HG02981 (cell line): ENCODE data around the gene OR11H12.
"Not testable (repeated sequence)": the region's sequence is repeated elsewhere in the genome, so short reads cannot be mapped to it uniquely, and the experiment has no call there.

Experiments used
- ATAC-seq: cut with Tn5 transposase; IDR thresholded peaks from one replicate; pipeline ENCODE4 v1.9.1; 2021; ENCODE audit warnings: mild to moderate bottlenecking, moderate library complexity; ENCODE audit not compliant: unreplicated experiment

OR11H12 gene, protein sequence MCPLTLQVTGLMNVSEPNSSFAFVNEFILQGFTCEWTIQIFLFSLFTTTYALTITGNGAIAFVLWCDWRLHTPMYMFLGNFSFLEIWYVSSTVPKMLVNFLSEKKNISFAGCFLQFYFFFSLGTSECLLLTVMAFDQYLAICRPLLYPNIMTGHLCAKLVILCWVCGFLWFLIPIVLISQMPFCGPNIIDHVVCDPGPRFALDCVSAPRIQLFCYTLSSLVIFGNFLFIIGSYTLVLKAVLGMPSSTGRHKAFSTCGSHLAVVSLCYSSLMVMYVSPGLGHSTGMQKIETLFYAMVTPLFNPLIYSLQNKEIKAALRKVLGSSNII

DNA sequence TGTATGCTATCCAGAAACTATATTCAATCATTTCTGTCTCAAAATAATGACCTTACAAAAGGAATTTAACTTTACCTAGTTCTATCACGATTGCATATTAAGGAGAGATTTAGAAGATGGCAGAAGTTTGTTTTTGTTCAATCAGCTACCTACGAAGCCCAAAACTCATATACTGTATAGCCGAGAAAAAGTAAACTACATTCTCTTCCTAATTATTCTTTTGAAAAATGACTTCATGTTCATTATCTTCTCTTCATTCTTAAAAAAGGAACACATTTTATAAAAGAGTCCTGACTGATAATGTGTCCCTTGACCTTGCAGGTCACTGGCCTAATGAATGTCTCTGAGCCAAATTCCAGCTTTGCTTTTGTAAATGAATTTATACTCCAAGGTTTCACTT is at the start of gene OR11H12:
Gene OR11H12 (plus strand): TSS at position 301 of the 400 bp plus-strand sequence. CDS start 0 bp downstream, at position 301.
- not testable (repeated sequence) for ATAC-seq

DNA sequence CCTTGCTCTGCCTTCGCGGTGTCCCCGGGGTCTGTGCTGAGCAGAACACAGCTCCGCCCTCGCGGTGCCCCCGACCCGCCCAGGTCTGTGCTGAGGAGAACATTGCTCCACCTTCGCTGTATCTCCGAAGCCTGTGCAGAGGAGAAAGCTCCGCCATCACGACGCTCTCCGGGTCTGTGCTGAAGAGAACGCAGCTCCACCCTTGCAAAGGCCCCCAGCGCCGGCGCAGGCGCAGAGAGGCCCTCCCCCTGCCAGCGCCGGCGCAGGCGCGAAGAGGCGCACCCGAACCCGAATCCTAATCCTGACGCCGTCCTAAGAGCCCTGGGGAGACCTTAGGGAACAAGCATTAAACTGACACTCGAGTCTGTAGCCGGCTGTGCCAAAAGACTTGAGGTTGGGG is 18.0 kb upstream of the OR11H12 start:
- ATAC-seq = not testable (repeated sequence)

DNA sequence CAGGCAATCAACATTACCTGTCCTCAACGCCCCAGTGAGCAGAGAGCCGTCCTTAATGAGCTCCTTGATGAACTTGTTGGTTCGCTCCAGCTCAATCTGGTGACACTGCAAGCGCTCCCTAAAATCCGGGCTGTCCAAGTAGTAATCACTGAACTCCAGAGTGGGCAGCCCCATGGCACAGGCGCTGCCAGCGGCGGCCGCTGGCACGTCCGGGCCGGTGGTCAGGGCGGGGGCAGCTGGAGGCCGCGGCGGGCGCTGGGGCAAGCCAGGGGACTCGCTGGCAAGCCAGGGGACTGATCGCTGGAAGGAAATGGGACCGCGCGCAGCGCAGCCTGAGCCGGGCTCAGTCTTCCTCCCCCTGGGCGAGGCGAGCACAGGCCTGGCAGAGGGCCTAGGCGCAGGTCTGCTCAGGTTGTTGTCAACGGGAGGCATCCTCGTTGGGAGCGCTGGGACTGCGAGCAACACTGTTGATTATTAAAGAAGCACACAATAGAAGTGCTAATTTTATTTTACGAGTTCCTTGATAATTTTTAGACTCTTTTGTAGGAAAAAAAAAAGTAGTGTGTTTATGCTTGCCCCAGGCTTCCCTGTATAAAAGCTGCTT is 25.8 kb downstream of the OR11H12 start:
- ATAC-seq = not testable (repeated sequence)

DNA sequence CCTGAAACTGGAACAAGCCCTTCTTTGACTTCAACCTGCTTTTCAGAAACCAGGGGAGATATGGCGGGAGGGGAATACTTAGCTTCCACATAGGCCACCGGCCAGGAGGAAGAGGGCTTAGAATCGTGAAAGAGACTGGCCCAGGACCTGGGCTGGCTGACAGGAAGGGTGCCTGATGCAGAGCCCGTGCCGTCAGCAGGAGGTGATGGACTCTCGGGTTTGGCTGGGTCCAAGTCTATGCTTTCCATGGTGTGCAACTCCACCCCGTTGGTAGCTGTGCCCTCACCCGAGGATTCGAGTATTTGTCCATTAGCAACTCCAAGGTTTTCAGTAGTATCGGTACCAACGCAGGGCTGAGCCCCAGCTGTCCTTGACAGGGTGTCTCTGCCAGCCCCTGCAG is 35.1 kb downstream of the OR11H12 start:
- ATAC-seq = not testable (repeated sequence)

DNA sequence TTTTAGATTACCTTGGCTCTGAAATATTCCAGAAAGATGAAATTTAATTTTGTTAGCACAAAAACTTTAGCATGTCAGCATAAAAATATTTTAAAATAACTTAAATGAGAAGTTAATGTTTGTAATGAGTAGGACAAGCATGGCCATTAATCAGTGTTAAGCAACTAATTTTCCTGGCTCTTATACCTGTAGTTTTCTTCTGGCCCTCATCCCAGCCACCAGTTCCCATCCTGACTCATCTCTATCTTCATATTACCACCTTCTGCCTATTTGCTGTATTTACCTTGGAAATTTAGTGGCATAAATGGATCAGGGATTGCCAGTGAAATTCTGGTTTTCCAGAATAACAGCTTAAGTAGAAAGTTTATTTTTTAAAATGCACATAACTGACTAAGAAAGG is 37.1 kb downstream of the OR11H12 start:
- ATAC-seq = not testable (repeated sequence)

DNA sequence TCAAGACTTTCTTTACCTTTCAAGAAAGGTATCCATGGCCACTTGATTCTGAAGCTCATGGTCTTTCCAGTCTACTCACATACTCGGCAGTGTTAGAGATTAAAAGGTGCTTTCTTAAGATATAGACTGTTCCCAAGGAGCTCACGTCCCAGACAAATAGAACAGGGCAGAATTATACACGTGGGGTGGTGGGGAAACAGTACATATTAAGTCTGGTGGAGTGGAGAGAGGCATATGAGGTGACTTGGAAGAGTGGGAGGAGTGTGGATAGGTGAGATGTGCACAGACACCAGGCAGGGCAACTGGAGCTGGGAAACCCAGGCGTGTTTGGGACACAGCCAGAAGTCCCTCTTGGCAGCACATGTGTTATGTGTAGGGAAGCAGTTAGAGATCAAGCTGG is 37.9 kb downstream of the OR11H12 start:
- ATAC-seq = not testable (repeated sequence)

DNA sequence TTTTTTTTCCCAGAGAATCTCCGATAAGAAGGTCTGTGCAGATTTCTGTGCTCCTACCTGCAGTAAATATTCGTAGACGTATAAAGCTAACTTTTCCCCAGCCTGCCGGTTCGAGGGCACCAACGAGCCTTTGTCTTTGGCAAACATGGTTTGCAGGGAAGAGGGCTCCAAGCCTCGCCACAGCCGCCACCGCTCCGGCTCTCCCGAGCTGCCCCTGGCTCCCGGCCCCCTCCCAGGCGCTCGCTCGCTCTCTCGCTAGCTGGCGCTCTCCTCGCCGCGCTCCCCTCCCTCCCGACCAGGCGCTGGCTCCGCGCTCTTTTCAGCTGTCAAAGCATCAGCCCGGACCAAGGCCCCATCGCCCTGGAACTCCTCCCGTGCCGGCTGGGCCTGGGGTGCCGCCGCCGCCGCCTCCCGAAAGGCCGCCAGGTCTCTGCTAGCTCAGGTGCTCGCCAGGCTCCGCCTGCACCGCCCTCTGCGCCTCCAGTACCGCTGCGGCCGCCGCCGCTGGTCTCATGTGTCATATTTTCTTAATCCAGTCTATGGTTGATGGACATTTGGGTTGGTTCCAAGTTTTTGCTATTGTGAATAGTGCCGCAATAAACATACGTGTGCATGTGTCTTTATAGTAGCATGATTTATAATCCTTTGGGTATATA is 45.3 kb downstream of the OR11H12 start:
- not testable (repeated sequence) for ATAC-seq
